Activated CD4-positive, alpha-beta T cell treated with anti-CD3 and anti-CD28 coated beads, Interleukin-2, Interleukin-4, amounts not matched to agents 100 ng/mL and 50 ng/mL, durations not matched to agents 16 hours and 8 hours (primary cell): ENCODE measurements around the gene ZNF580.
A peak's percentile ranks its signal among the peaks of the same experiment; 100 is the strongest.

Experiments used
- DNase-seq: peaks from one replicate; pipeline ENCODE4 v3.0.0-alpha.2; 2020; ENCODE audit warnings: low spot score

ZNF580 gene

DNA sequence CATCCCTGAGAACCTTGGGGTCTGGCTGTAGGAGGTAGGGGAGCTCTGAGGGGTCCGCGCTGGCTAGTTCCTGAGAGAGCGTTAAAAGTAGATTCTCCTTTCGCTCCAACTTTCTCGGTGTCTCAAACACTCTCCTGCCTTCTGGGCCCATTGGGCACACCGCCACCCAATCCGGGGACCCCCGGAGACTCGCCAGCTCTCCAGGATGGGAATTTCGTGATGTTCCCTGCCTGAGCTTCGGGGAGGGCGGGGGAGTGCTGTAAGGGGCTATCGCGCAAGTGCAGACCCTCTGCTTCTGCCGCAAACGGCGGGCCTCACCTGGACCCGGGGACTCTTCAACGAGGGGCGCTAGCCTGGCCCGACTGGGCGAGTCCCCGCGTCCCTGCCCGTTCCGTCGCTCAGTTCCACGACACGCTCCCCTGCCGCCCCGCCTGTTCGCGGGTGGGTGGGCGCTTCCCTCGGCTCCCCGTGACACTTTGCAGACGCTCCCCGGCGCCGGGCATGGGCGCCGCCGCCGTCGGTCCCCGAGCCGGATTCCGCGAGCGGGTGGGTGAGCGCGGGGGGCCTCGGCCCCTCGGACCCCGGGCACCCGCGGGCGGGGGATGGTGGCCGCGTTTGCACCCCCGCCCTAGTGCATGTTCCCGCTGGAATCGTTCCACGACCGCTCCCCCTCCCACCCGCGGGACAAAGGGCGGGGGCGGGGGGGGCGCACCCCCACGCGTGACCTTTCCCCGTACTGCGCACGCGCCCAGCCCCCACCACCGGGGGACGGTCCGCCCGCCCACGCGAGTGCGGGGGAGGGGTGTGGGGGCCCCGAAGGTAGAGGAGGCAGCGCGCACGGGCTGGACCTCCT, 7.2 kb downstream of the ZNF580 start, which contains the start of gene CCDC106:
CCDC106 (plus strand) TSS at position 481 of the 853 bp plus-strand sequence. CDS start 835 bp downstream, outside the sequence.
- DNase-seq, result no peak

DNA sequence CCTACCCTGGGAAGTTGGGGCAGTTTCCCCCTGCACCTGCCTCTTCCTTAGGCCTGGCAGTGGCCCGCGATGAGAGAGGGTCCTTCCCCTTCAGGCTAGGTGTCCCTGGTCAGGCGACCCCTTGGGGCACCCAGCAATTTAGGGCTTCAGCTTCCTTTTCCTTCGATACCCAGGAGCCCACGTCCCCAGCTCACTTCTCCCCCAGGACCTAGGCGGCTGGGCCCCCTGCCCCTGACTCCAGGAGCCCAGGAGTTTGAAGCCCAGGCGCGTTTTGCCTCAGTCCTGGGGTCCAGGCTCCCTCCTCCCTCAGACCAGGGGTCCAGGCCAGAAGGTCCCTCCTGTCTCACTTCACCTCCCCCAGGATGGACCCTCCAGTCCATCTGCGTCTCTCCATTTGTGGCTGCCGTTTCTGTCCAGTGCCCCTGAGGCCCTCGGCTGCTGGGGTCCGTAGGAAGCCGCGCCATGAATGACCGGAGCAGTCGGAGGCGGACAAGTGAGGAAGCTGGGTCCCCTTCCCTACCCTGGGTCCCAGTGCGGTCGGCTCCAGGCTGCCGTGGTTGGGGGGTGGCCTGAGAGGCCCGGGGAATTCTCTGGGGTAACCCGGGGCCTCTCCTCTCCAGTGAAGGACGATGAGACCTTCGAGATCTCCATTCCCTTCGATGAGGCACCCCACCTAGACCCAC, 7.9 kb downstream of the ZNF580 start:
- no peak for DNase-seq

DNA sequence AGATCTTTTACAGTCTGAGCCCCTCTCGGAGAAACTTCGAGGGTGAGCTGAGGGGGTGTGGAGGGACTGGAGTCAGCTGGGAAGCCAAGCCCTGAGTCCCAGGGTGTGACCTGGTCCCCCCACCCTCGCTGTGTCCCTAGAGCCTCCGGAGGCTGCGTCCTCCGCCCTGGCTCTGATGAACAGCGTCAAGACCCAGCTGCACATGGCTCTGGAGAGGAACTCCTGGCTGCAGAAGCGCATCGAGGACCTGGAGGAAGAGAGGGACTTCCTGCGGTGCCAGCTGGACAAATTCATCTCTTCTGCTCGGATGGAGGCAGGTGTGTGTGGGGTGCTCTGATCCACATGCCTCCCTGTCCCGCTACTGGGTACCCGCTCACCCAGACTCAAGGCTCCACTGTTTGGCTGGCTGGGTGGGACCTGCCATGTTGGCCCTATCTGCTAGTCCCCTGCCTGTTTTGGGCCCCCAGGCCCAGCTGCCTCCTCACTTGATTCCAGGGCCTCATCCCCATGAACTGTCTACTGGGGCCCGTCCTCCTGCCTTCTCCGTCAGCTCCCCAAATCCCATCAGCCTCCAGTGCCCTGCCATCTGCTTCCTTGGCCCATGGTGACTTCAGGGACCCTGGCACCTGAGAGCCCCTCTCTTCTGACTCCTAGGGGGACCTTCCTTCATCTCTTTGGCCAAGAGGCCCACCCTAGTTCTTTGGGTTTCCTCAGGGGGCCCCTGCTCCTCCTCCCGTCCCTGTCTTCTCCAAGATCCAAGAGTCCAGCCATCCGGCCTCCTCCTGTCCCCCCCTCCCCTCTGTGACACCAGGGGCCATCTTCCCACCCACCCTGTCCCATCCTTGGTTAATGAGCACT, 8.7 kb downstream of the ZNF580 start:
- no peak for DNase-seq

DNA sequence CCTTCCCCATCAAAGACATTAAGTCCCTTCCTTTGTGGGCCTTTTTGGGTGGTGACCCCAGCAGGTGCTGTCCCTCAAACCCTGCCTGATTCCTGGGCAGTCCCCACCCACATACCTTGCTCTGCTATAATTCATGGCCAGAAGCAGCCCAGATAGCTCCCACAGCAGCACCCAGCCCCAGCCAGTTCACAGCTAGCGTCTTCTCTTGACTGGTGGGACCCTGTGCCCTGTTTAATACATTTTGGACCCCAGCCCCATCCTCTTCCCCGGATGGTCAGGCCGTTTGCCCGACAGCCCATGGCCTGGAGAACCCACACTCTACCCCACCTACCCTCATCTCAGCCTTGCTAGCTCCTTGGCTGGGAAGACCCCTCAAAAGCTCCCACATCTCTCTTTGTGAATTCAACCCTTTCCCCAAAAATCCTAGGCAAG, 9.3 kb downstream of the ZNF580 start:
- no peak for DNase-seq

DNA sequence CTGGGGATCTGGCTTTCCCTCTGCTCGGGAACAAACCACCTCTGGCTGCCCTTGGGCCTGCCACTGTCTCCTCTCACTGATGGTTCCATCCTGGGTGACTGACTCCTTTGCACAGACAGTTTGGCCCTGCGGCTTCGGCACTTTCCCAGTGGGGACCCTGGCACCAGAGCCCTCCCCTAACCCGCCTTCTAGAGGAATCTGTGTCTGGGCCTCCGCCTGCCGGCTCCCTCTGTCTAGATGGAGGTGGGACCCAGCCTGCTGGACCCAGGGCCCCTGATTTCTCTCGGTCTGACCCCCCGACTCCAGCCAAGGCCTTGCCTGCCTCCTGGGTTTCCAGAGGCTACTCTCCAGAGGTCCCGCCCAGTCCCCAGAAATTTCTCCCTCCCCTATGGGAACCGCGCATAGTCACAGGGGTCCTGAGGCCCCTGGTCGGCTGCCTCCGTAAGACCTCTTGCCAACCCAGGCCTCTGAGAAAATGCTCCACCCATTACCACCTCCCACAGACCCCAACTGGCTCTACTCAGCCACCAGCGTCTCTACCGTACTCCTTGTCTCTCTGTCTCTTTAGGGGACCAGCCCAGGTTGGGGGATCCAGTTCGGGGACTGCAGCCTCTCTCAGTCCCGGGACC, 9.9 kb downstream of the ZNF580 start:
- no peak for DNase-seq

DNA sequence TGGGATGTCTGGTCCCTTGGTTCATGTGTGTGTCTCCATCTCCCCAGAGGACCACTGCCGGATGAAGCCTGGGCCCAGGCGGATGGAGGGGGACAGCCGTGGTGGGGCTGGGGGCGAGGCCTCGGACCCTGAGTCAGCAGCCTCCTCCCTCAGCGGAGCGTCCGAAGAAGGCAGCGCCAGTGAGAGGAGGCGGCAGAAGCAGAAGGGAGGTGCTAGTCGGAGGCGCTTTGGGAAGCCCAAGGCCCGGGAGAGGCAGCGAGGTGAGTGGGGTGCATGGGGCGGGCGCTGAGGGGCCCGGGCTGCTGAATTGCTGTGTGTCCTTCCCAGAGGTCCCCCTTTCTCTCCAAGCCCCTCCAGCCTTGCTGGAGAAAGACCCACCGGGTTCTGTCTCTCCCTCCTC, 10.4 kb downstream of the ZNF580 start:
- DNase-seq, result no peak

DNA sequence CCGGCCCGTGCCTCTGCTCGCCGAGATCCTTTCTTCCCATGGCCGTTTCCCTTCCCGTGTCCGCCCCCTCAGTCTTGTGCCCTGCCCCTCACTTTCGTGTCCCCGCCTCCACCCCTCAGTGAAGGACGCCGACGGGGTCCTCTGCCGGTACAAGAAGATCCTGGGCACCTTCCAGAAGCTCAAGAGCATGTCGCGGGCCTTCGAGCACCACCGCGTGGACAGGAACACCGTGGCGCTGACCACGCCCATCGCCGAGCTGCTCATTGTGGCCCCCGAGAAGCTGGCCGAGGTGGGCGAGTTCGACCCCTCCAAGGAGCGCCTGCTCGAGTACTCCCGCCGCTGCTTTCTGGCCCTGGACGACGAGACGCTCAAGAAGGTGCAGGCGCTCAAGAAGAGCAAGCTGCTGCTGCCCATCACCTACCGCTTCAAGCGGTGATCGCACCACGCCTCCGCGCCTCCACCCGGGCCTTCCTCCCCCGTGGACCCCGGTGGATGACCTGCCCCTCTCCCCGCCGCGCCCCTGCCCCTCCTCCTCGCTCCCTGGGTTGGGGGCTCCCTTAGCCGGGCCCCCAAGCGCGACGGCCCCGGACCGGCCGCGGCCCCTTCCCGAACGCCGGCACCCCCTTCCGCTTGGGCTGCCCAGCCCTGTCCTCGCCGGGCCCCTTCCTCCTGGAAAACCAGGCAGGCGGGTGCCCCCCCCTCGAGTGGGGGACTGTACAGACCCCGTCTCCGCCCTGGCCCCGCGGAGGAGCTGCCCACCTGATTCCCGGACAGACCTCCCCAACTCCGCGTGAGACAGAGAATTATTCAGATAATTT, 11.7 kb downstream of the ZNF580 start:
- no peak for DNase-seq

DNA sequence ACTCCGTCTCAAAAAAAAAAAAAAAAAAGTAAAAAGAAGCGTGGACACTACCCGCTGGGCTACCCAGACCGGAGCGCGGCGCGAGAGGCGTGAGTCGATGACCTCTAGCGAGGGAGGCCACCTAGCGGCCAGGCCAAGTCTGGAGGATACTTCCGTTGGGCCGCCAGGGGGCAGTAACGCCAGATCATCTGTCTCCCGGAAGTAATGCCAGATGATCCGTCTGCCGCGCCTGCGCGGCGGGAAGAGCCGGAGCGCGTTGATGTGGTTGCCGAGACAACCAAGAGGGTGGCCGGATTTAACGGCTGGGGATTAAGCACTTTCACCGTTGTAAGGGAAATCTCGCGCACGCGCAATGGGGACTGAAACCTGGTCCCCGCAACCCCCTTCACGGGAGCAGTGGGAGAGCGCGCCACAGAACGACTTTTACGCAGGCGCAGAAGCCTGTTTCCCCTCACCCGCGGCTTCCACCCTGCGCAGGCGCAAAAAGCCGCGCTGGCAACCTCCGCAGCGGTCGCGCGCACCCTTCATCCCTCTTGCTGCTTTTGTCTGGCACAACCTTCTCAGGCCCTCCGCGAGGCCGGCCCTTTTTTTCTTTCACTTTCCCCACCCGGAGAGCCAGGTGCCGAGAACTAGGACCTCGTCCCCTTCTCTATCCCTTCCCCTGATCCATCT, 13.0 kb downstream of the ZNF580 start:
- peak; percentile 98 for DNase-seq

DNA sequence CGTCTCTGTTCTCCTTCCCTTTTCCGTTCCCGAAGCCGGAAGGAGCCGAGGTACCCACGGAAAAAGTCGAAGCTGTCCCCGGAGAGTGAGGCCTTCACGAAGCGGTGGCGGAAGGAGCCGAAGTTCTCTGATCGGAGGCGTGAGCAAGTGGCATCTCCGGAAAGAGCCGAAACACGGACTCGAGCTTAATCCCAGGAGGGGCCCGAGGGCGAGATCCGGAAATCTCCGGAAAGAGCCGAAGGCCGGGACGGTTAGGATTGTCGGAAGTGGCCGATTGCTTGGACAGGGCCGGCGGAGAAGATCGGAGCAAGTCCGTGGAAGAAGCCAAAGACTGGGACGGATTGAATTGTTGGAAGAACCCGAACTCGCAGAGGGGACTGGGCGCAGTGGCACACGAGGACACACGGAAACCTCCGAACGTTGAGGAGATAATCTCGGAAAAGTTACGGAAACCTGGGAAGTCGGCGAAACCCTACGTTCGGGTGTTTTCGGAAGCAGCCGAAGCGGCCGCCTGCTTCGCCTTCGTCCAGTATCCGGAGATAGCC, 13.6 kb downstream of the ZNF580 start:
- peak; percentile 100 for DNase-seq

DNA sequence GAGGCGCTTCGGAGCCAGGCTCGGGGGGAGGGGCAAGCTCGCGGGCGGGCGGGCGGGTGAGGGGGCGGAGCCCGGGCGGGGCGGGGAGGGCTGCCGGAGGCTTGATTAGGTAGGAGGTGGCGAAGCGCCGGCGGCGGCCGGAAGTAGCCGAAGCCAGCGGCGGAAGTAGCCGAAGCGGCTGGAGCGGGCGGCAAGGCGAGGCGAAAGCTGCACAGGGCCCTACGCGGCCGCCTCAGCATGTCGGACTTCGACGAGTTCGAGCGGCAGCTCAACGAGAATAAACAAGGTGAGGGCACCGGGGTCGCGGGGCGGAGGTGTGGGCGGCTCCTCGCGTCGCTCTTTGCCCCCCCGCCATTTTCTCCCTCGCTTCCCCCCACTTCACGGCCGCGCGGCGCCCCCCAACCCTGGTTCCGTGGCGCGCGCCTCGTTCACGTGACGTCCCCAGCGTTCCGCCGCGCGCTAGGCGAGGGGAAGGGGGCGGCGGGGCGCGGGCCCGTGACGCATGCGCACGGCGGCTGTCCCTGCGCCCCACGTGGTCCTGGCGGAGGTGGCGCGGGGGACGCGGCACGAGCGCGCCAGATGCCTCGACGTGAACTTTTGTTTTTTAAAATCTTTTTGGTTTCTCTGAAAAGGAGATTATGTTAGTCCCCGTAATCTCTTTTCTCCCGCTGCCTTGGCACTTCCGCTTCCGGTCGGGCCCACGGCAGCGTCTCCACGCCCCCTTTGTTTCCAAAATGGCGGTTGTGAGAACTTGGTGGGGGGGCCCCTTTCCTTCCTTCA, 14.3 kb downstream of the ZNF580 start, which contains the start of gene U2AF2:
U2AF2 (plus strand) TSS at position 168 of the 780 bp plus-strand sequence; CDS start at position 238, 70 bp downstream.
- peak; percentile 96 for DNase-seq

DNA sequence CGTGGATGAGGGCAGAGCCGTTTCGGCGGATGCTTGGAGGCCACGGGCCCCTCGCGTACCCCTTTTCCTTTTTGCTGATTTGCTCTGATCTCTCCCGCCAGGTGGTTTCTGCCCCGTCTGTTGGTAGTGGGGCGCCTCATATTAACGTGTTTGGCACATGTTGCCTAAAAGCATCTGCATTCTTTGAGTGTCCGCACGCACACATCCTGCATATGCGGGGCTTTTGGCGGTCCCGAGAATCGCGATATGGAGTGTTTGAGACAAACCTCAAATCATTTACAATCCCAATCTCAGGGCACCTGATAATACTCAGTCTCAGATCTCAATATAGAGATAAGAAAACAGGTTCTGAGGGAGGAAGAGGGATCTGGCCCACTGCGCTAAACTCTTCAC, 14.8 kb downstream of the ZNF580 start:
- DNase-seq, result no peak

DNA sequence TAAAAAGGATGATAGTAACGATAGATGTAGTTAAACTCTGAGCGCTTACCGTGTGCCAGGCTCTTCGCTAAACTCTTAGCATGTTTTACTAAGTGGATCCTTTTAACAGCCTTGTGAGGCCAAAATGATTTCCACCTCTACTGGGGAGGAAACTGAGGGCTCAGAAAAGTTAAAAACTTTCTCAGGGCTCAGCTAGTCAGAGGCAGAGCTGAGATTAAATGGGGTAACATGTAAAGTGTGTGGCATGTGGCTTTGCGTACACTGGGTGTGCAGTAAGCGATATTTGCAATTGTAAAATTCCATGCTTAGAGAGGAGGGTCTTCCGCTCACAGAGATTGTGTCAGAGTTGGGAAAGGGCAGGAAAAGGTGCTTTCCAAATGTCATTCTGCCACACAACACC, 15.8 kb downstream of the ZNF580 start:
- no peak for DNase-seq

DNA sequence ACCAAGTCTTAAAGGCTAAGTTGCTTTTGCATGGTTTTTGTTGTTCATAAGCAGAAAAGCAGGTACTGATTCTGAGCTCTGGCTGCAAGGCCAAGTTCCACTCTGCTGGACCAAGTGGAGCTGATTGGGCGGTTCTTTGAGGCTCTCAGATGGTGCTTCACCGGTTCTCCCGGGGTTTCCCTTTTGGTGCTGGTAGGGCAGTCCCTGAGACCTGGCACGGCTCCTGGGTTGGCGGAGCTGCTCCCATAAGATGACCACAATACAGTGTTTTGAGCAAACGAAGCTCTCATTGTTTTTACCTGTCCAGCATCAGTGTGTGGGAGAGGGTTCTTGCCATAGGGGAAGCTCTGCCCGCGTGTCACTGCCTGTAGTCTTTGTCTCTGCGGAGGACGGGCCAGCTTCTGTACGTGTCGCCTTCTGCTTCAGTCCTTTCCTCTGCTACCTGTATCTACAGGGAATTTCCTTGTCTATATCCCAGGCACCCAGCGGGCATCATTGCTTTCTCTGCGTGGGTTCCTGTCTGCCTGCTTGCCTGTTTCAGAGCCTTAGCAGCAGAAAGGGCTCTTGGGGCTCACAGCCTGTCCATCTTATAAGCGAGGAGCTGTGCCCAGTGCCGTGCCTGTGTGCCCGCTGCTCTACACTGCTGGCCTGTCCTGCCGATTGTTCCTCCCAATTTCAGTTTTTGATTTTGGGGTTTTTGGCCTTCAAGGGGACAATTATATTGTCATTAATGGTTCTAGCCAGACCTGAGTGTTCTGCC, 16.4 kb downstream of the ZNF580 start:
- DNase-seq, result no peak

DNA sequence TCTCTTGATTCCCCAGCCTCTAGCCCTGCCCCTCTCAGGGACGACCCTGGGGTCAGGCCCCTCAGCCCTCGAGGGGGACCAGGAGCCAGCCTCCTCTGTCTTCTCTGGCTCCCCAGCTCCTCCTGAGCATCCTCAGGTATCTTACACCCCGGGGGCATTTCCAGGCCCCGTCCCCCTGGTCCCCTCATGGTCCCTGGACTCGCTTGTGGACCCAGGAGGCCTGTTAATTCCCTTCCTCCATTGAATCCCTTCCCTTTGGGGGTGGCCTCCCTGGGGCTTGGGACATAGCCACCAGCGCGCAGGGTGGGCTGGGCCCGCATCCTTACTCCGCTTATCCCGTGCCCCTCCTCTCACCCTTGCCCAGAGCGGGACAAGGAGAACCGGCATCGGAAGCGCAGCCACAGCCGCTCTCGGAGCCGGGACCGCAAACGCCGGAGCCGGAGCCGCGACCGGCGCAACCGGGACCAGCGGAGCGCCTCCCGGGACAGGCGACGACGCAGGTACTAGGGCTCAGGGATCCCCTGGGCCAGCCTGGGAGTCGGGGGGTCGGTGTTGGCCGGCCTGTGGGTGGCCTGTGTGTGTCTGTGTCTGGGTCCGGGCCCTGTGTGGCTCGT, 18.2 kb downstream of the ZNF580 start:
- no peak for DNase-seq

DNA sequence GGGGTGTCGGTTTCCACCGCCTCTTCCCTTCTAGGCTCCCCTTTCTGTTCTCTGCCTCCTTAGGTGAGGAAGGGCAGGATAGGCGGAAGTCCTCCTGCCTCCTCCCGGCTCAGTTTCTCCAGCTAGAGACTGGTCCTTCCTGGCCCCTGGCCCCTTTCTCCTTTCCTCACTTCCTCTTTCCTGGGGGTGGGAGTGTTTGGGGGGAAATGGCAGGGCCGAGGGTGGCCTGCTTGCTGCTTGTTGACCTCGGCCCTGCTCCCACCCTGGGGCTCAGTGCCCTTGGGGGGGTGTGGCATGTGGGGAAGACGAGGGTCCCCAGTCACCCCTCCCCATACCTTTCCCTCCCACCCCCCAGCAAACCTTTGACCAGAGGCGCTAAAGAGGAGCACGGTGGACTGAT, 19.0 kb downstream of the ZNF580 start:
- no peak for DNase-seq

DNA sequence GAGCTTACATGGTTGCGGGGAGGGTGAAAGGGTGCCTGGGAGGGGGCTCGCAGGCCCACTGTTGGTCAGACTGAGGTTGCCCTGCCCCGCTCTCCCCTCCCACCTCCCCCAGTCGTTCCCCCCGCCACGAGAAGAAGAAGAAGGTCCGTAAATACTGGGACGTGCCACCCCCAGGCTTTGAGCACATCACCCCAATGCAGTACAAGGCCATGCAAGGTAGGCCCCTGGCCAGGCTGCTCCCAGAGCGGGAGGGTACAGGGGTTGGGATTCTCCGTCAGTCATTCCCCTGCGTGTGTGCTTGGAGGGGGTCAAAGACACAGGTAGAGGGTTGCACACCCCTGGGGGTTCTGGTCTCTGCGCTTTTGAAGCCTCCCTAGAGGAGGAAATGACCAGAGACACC, 19.6 kb downstream of the ZNF580 start:
- DNase-seq, result no peak

DNA sequence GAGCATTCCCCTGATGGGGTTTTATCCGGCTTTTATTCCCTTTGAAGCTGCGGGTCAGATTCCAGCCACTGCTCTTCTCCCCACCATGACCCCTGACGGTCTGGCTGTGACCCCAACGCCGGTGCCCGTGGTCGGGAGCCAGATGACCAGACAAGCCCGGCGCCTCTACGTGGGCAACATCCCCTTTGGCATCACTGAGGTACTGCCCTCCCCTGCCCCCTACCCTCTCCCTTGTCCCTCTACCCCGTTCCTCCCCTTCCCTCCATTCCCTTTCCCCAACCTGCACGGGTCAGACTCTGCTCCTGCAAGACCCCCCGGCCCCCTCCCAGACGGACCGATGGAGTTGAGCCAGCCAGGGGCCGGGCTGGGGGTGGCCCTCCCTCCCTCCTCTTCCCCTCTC, 20.2 kb downstream of the ZNF580 start:
- DNase-seq, result no peak

DNA sequence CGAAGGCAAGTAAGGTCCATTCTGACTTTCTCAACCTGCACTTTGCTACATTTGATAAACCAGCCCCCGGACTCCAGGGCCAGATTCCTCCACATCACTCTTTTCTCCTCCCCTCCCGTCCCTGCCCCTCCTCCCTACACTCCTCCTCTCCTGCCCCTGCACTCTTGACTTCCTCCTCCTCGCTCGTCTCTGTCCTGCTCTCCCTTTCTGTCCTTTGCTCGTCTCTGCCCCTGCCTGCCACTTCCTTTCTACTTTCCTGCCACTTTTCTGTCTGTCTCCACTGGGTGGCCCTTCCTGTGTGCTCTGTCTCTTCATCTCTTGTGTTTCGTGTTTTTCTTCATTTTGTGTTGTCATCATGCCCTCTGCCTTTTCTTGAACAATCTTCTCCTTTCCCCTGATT, 21.0 kb downstream of the ZNF580 start:
- no peak for DNase-seq
